GM18498 (cell line): Measurements from ENCODE around the gene CARM1.

Source experiments
- ATAC-seq: cut with Tn5 transposase; IDR thresholded peaks from one replicate; pipeline ENCODE4 v1.9.1; 2021; ENCODE audit warnings: mild to moderate bottlenecking, moderate library complexity; ENCODE audit not compliant: unreplicated experiment

CARM1 gene

DNA sequence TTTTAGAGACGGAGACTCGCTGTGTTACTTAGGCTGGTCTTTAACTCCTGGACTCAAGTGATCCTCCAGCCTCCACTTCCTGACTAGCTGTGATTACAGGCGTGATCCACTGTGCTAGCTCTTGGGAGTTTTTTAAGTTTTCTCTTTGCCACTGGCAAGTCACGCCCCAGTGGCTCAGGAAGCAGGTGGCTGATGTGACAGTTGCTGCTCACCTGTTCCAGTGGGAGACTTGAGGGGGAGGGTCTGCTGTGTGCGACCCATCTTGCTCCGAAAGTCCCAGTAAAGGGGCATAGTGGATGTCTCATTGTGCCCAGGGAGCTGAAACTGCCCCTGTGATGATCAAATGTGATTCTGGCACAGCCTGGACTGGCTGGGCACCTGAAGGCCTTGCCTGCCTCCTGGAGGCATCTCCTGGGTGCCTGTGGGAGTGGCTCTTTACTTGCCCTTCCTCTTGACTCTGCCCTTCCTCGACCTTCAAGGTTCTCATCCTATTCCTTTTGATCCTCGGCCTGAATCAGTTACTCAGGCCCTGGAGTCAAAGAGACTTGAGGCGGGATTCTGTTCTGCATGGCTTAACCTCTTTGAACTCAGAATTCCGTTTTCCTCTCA is 97.3 kb downstream of the CARM1 start:
- ATAC-seq: peak; percentile 40

DNA sequence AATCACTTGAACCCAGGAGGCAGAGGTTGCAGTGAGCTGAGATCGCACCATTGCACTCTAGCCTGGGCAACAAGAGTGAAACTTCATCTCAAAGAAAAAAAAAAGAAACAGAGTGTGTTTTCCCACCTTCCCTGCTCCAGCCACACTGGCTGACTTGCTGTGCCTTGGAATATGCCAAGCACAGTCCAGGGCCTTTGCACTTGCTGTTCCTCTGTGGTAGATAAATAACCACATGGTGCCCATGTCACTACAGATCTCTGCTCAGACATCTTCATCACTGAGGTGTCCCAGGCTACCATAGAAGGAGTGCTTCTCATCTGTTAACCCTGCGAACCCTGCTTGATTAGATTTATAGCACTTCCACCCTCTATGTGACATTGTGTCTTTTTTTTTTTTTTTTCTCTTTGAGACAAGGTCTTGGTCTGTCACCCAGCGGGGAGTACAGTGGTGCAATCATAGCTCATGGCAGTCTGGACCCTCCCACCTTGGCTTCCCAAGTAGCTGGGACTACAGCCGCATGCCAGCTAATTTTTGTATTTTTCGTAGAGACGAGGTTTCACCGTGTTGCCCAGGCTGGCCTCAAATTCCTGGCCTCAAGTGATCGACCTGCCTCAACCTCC is 99.9 kb downstream of the CARM1 start:
- no peak for ATAC-seq
